Measurements from ENCODE around the gene ZEB2. TPM values are rescaled to one million over a fixed set of nuclear protein-coding genes. Genes with fewer than 3 reads are reported as not detected.

Gene ZEB2
- total and polyA plus RNA-seq, 10 of the 15 experiments (the other 5 are each of a cell fraction or from before 2014, with no cell fraction given), result 0.14 to 3.2 (median 0.84) TPM

DNA sequence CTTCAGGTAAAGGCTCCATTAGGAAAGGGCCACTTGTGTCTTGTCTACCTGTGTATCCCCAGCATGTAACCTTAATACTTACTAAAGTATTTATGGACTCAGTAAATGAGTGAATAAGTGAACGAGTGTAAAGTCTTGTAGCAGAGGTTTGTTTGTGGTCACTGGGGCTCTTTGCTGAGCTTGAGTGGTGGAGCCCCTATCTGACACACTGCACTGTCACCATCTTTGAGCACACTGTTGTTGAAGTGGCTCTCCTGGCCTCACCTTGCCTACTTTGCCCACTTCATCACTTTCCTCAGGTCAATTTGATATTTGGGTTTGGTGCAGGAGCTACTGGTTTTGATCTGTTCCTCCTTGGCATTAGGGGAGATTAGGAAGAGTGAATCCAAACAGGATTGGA is 39.3 kb upstream of the ZEB2 start (continued):
- TF ChIP-seq, protein P1, sequence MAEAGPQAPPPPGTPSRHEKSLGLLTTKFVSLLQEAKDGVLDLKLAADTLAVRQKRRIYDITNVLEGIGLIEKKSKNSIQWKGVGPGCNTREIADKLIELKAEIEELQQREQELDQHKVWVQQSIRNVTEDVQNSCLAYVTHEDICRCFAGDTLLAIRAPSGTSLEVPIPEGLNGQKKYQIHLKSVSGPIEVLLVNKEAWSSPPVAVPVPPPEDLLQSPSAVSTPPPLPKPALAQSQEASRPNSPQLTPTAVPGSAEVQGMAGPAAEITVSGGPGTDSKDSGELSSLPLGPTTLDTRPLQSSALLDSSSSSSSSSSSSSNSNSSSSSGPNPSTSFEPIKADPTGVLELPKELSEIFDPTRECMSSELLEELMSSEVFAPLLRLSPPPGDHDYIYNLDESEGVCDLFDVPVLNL (IDR thresholded peaks at IDR 0.05; ENCODE audit: low read depth, low read length), result no peak
- no peak for TF ChIP-seq YY1 (IDR thresholded peaks at IDR 0.05; ENCODE audit: low read depth, low read length)
- no peak for TF ChIP-seq PAX8 (IDR thresholded peaks at IDR 0.05)
- TF ChIP-seq ASH2L (IDR thresholded peaks at IDR 0.05; ENCODE audit: borderline replicate concordance, low read depth), result no peak

DNA sequence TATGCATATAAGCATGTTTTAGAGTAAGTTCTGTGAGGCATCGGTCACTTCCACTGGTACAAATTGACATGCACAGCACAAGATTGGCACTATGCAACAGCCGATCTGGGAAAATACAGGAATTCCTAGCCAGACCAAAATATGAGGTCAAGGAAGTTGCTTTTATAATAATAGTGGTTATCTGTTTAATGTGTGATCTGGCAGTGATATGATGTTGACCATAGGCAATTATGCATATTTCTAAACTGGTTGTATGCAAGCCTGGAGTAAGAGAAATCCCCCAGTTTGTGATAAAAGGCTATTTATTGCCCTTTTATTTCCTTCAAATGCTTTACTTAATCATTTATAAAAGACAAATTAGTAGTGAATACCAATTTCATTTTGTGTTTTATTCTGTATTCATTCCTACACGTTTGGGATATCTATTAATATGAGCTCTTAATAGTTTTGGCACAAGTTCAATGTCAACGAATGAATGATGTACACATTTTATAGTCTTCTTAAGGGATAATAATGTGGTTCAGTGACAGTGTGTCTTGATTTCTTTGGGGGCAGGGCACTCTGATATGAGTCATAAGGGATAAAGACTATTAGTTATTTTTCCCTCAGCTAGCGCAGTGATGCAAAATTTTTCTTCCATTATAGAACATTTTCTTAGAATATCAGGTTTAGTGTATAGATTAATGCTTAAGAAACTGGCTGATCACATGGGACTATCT is 34.7 kb upstream of the ZEB2 start:
- no peaks in the 10 kb centered on the region for H3K4me1 ChIP-seq (ENCODE audit: control insufficient read depth, insufficient read depth, low read length)
- BruUV-seq (replicated peaks), result no TSS peak
- H2AFZ ChIP-seq (ENCODE audit: control insufficient read depth, low read depth, low read length), result no peak overlapping the region
- 48% methylated on average over 5 of the region's 5 CpGs for WGBS (ENCODE audit: insufficient coverage, insufficient replicate concordance, low lambda C conversion rate, missing lambda C conversion rate)
- intact Hi-C loops (cut with micrococcal nuclease; ENCODE audit: unreplicated experiment), result no loop called here
- CTCF ChIA-PET, result interaction anchor here (1.3 kb wide), 1 partner anchor 12 kb away, joined by 3 read pairs; no protein-coding TSS in a partner anchor
- DNase-seq (ENCODE audit: low read depth, low spot score) (no peak), FAIRE-seq (no peak), ATAC-seq (no peak)
- no peaks in the 10 kb centered on the region for H3K79me2 ChIP-seq (ENCODE audit: control insufficient read depth, insufficient read depth, low read length)
- H3K36me3 ChIP-seq (ENCODE audit: control insufficient read depth in 2 of 2, insufficient read depth in 2 of 2, low read length in 1 of 2), result no peaks in the 10 kb centered on the region
- H3K9me3 ChIP-seq (replicated peaks; ENCODE audit: control insufficient read depth, insufficient read depth, low read length), result no peaks in the 10 kb centered on the region; the same call in 1 of the 3 replicates
- H3K27ac ChIP-seq (ENCODE audit: control insufficient read depth, insufficient read depth), result no peak overlapping the region
- TF ChIP-seq JUNB (IDR thresholded peaks at IDR 0.05) (no peak), STAT1 (conservative IDR thresholded peaks at IDR 0.05) (no peak), NBN (IDR thresholded peaks at IDR 0.05) (no peak), POLR2AphosphoS5 (IDR thresholded peaks at IDR 0.05; ENCODE audit: low read length) (no peak), MTA3 (IDR thresholded peaks at IDR 0.05; ENCODE audit: borderline replicate concordance, low read length) (no peak), SREBF2 (IDR thresholded peaks at IDR 0.05; ENCODE audit: low read length) (no peak)
- TF ChIP-seq, protein P2, sequence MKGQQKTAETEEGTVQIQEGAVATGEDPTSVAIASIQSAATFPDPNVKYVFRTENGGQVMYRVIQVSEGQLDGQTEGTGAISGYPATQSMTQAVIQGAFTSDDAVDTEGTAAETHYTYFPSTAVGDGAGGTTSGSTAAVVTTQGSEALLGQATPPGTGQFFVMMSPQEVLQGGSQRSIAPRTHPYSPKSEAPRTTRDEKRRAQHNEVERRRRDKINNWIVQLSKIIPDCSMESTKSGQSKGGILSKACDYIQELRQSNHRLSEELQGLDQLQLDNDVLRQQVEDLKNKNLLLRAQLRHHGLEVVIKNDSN (IDR thresholded peaks at IDR 0.05; ENCODE audit: borderline replicate concordance, extremely low read length, insufficient read depth, low read depth, low read length), result no peak
- in situ Hi-C loops (cut with MboI), result no loop called here
- RAD21 ChIA-PET (ENCODE audit: unreplicated experiment), result no interaction called here
- no peak overlapping the region for H3K4me2 ChIP-seq (ENCODE audit: control insufficient read depth, insufficient read depth)
- no peaks in the 10 kb centered on the region for H4K20me1 ChIP-seq (ENCODE audit: control insufficient read depth, insufficient read depth)
- SMC1A ChIA-PET (ENCODE audit: uncharacterized antibody, unreplicated experiment), result interaction anchor here (0.7 to 1.0 kb wide), 2 partner anchors 18 to 85 kb away, joined by 3 read pairs; no protein-coding TSS in a partner anchor
- peaks cover 0 to 8% of the 10 kb centered on the region in 2 experiments; a peak in 2 of 4 replicates for H3K27me3 ChIP-seq (replicated peaks in 1 of 2; ENCODE audit: control insufficient read depth in 2 of 2, insufficient read depth in 2 of 2, low read length in 1 of 2)
- POLR2A ChIA-PET, result no interaction called here
- no peak overlapping the region for H3K4me3 ChIP-seq
- H3K9ac ChIP-seq (ENCODE audit: control insufficient read depth, insufficient read depth, low read length), result no peak overlapping the region

Data from GM12878 (cell line).